ENCODE data around the gene OLA1.

DNA sequence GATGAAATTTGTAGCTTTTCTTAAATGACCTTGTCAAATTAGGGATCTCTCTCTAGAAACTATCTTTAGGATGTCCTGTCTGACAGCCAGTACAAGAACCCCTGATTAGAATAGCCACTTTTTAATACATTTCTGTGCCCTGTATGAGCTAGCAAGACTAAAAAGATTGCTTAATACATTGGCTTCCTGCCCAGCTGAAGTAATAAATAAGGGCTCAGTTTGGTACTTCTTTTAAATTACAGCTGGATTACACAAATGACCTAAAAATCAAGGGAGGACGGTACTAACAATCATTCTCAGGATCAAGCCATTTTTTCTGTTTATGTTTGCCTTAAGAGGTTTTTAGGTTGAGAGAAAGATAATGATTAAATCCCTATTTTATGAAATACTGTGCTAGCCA is 11.6 kb upstream of the OLA1 start:
- TF ChIP-seq, protein P1, sequence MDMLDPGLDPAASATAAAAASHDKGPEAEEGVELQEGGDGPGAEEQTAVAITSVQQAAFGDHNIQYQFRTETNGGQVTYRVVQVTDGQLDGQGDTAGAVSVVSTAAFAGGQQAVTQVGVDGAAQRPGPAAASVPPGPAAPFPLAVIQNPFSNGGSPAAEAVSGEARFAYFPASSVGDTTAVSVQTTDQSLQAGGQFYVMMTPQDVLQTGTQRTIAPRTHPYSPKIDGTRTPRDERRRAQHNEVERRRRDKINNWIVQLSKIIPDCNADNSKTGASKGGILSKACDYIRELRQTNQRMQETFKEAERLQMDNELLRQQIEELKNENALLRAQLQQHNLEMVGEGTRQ (IDR thresholded peaks at IDR 0.05; ENCODE audit: low read depth, low read length), result no peak
- TF ChIP-seq, protein P1 (CRISPR knock-in tag; IDR thresholded peaks at IDR 0.05; ENCODE audit: borderline replicate concordance), result no peak
- TF ChIP-seq POLR2A (IDR thresholded peaks at IDR 0.05; ENCODE audit: insufficient read depth in 1 of 2, low read depth in 2 of 2, low read length in 2 of 2) (no peak), POLR2AphosphoS5 (IDR thresholded peaks at IDR 0.05; ENCODE audit: low read depth, low read length) (no peak), JUND (CRISPR knock-in tag; IDR thresholded peaks at IDR 0.05) (no peak), ZNF235 (CRISPR knock-in tag; IDR thresholded peaks at IDR 0.05; ENCODE audit: borderline replicate concordance) (no peak), HDAC2 (CRISPR knock-in tag; IDR thresholded peaks at IDR 0.05) (no peak), HES4 (CRISPR knock-in tag; IDR thresholded peaks at IDR 0.05; ENCODE audit: borderline replicate concordance) (no peak), ZNF460 (CRISPR knock-in tag; IDR thresholded peaks at IDR 0.05; ENCODE audit: borderline replicate concordance) (no peak), ZFYVE20 (CRISPR knock-in tag; IDR thresholded peaks at IDR 0.05; ENCODE audit: borderline replicate concordance, low read depth) (no peak), HMGA1 (CRISPR knock-in tag; conservative IDR thresholded peaks at IDR 0.05) (no peak)
- TF ChIP-seq, protein P2, sequence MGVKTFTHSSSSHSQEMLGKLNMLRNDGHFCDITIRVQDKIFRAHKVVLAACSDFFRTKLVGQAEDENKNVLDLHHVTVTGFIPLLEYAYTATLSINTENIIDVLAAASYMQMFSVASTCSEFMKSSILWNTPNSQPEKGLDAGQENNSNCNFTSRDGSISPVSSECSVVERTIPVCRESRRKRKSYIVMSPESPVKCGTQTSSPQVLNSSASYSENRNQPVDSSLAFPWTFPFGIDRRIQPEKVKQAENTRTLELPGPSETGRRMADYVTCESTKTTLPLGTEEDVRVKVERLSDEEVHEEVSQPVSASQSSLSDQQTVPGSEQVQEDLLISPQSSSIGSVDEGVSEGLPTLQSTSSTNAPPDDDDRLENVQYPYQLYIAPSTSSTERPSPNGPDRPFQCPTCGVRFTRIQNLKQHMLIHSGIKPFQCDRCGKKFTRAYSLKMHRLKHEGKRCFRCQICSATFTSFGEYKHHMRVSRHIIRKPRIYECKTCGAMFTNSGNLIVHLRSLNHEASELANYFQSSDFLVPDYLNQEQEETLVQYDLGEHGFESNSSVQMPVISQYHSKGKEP (CRISPR knock-in tag; IDR thresholded peaks at IDR 0.05), result no peak
- TF ChIP-seq, protein P3, sequence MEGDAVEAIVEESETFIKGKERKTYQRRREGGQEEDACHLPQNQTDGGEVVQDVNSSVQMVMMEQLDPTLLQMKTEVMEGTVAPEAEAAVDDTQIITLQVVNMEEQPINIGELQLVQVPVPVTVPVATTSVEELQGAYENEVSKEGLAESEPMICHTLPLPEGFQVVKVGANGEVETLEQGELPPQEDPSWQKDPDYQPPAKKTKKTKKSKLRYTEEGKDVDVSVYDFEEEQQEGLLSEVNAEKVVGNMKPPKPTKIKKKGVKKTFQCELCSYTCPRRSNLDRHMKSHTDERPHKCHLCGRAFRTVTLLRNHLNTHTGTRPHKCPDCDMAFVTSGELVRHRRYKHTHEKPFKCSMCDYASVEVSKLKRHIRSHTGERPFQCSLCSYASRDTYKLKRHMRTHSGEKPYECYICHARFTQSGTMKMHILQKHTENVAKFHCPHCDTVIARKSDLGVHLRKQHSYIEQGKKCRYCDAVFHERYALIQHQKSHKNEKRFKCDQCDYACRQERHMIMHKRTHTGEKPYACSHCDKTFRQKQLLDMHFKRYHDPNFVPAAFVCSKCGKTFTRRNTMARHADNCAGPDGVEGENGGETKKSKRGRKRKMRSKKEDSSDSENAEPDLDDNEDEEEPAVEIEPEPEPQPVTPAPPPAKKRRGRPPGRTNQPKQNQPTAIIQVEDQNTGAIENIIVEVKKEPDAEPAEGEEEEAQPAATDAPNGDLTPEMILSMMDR (CRISPR knock-in tag; IDR thresholded peaks at IDR 0.05), result no peak

All from HepG2 (cell line).